HFF-Myc (cell line): ENCODE results near the gene VWA3A.

Experiments used
- DNase-seq: peaks from one replicate; pipeline ENCODE4 v3.0.0-alpha.2; 2011; ENCODE audit warnings: low read depth; ENCODE audit errors: extremely low read depth
- H3K4me3 ChIP-seq: replicated peaks from 2 replicates; pipeline ENCODE4 v1.5.1; 2011; ENCODE audit warnings: low read depth, mild to moderate bottlenecking, control low read depth, low read length
- TF ChIP-seq, protein P1 (sequence below): IDR thresholded peaks from 2 replicates; pipeline ENCODE4 v1.5.1; 2012; ENCODE audit warnings: mild to moderate bottlenecking, low read depth, low read length, control low read depth; ENCODE audit errors: missing control alignments

The VWA3A gene

DNA sequence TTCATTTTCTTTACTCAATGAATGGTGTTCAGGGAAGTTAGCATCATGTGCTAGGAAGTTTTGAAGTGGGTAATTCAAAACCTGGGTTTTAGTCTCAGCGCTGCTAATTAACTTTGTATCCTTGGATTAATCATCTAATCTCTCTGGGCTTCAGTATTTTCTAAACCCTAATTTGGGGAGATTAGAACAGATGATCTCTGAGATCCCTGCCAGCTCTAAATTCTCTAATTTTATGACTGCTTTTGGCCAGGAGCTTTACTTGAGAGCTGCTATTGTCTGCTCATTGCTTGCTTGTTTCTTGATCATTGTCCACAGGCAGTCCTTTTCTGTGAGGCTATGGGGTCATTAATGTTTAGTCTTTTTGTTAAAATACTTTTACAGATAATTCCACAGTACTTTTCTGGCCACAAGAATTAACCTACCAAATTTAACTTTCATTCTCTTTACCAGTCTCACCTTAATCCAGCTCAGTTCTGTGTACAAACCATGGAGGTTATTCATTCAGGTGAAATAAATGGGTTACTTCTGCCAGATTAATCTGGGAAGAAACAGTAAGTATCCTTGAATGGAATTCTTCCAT, 28.4 kb upstream of the VWA3A start:
- no peak for DNase-seq
- TF ChIP-seq, protein P1, sequence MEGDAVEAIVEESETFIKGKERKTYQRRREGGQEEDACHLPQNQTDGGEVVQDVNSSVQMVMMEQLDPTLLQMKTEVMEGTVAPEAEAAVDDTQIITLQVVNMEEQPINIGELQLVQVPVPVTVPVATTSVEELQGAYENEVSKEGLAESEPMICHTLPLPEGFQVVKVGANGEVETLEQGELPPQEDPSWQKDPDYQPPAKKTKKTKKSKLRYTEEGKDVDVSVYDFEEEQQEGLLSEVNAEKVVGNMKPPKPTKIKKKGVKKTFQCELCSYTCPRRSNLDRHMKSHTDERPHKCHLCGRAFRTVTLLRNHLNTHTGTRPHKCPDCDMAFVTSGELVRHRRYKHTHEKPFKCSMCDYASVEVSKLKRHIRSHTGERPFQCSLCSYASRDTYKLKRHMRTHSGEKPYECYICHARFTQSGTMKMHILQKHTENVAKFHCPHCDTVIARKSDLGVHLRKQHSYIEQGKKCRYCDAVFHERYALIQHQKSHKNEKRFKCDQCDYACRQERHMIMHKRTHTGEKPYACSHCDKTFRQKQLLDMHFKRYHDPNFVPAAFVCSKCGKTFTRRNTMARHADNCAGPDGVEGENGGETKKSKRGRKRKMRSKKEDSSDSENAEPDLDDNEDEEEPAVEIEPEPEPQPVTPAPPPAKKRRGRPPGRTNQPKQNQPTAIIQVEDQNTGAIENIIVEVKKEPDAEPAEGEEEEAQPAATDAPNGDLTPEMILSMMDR = no peak
- no peak overlapping the region for H3K4me3 ChIP-seq

DNA sequence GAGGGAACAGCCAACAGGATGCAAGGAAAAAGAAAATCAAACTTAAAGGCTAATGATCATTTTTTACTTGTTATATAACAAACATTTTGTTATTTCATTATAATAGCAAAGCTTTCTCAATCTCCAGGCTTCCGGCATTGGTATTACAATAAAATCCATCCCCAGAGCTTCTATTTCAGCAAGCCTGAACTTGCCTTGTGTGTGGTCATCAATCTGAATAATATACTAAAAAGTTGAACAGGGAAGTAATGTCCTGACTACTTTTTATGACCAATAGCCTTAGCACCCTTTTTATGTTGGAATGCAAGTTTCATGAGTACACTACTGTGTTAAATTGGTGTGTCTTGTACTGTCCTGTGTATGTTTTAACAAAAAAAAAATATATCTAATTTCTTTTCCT, 27.1 kb upstream of the VWA3A start:
- TF ChIP-seq, protein P1 = no peak
- DNase-seq = no peak
- no peak overlapping the region for H3K4me3 ChIP-seq

DNA sequence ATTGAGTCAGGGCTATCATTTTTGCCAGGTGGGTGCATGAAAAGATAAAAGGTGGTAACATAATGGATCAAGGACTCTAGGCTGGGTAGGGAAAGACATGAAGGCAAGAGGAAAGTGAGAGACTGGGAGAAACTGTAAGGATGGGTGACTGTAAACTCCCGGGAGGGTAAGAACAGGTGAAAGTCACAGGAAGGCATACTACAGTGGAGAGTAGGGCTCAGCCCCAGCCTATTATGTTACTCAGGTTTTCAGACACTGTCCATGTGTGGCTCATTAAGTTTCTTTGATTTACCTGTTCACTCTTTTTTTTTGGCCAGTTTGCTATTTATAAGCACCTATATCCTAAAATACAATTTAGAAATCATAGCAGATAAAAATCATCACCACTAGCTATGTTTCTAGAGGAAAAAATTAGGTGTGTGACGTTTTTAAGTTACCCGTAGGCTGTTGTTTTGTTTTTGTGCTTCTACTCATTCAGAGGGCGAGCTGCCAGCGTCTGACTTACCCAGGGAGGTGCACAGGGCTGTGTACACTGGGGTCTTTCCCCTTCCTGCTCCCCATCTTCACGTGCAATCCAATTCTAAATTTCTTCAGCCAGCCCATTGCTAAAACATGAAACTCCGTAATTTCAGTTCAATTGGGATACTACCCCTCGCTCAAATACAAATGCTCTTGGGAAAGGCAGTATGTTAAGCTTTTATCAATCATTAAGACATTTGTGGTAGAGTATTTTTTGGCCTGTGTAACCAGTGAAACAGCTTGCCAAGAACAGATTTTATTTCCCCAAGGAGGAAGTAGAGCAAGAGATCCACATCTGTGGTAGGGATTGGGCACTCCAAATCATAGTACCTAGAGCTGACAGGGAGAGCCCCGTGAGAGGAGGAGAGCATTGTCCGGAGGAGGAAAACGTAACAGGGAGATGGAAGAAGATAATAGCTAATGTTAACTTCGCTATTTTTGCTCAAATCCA, 21.7 kb upstream of the VWA3A start:
- DNase-seq = no peak
- TF ChIP-seq, protein P1 = no peak
- H3K4me3 ChIP-seq = no peak overlapping the region

DNA sequence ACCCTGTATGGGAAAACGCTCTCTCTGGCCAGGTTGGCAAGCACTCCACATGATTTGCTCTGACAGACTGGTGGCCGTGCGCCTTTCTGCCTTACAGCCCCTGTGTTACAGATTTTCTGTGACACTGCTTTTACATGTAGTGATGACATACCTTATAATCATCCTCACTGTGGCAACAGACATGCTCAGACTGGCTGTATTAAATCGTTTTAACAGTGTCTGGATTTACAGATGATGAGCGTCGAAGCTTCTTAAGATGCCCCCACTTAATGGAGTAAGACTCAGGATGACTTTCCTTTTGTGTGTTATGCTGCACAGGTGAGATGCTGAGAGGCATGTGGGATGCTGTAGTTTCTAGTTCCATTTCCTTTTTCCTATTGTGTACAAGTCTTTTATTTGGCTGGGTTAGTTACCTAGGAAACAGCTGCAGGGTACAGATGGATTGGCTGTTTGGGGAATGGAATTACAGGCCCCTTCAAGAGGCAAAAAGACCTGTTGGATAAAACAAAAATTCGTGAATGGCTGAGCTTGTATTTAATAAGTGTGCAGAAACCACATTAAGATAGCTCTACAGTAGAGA, 20.9 kb upstream of the VWA3A start:
- DNase-seq = no peak
- no peak overlapping the region for H3K4me3 ChIP-seq
- TF ChIP-seq, protein P1 = no peak

DNA sequence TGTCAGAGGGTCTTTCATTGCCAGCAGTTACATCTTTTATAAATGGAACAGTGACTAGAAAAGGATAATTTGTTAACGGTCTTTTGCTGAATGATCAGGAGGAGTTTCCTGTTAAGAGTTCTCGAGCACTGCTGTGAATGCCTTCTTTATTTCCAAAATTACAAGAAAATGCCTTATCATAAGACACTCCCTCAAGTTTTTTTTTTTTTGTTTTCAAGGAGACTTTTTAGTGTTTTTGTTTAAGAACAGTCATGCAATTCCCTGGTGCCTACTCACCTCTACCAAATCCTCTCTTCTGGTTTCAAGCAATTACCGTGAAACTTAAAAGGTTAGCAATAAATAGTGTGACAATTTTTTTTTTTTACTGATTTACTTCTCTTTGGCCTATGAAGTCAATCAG, 19.0 kb upstream of the VWA3A start:
- TF ChIP-seq, protein P1 = no peak
- DNase-seq = no peak

GRCh38 chr16:22075043-22075757, 17.1 kb upstream of the VWA3A start:
- no peak overlapping the region for H3K4me3 ChIP-seq
- no peak for DNase-seq
- TF ChIP-seq, protein P1 = no peak

More for the DNA sequence above, 19.0 kb upstream of the VWA3A start:
- no peak overlapping the region for H3K4me3 ChIP-seq
